Superior temporal gyrus (tissue), 1 donor: ENCODE data around the gene ZNF248.

Experiments used
- DNase-seq: peaks from one replicate; pipeline ENCODE4 v3.0.0-alpha.2; 2016; ENCODE audit errors: extremely low spot score

Gene ZNF248

DNA sequence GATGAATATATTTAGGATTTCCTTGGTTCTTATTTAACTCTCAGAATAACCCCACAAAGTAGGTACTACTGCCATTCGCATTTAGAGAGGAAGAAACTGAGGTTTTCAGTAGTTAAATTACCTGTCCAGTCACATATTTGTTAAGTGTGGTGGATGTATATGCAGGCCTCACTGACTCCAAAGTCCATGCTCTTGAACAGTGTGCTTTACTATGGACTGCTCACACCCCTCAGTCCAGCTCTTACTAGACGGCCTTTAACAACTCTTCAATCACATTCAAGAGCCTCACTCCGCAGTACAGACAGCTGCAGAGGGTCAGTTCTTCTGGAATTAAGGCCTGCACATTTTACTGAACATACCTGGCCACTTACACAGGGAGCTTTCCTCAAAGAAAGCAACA lies 36.2 kb downstream of the ZNF248 start:
- no peak for DNase-seq

DNA sequence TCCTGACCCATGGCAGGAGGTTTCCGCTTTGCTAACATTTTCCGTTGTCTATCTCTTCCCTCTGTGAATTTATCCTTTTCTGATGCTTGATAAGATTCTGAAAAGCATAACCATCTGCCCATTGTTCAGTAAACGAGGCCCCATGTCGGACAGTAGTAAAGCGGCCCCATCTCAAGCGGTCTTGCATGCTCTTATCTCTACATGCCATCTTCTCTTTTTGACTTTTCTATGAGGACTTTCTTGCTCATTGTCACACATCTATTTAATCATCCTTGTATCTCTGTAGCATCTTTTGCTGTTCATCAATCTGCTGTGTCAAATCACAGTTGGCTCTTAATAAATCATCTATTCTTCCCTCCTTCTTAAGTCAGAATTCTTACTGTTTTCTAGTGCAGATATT lies 37.6 kb downstream of the ZNF248 start:
- no peak for DNase-seq

DNA sequence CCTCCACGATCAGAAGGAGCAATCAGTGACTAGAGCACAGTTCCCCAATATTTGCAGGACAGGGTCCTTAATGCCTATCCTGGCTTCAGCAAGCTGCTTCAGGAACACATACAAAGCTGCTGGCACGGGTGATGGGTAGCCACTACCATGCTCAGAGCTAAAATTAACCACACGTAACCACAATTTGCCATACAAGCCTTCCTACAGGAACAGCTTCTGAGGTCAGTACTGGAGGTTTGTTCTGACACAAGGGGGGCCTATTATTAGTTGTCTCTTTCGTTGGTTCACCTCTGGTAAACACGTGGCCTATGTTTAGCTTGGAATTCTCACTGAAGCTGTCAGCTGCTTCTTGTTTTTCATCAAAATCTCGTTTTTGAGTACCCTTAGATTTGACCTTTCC lies 41.1 kb downstream of the ZNF248 start:
- DNase-seq = no peak

DNA sequence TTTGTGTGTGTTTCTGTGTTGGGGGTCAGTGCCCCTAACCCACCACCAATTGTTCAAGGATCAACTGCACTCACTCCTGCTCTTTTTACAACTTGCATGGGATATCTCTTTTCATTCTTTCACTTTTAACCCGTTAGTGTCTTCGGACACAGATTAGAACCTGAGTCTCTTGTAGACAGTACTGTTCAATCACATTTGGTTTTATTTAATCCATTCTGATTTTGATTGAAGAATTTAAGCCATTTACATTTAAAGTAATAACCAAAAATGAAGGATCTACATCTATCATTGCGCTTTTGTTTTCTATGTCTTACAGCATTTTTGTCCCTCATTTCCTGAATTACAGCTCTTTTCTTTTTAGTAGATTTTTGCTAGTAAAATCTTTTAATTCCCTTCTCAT lies 43.6 kb downstream of the ZNF248 start:
- no peak for DNase-seq

DNA sequence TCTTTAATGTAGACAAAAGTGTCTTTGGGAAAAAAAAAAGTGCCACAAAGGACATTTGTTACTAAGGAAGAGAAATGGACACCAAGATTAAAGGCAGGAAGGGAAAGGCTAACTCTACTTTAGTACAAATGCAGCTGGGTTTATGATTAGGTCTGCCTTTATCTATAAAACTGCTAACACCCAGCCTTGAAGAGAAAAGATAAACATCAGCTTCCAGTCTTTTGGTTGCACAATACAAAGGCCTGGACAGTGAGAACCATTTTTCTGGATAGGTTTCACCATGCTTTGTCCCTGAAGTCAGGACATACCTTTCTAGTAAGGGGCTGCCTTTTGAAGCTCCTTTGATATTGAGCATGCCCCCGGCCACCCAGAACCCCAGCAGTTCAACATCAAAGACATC lies 45.1 kb downstream of the ZNF248 start:
- DNase-seq = no peak

DNA sequence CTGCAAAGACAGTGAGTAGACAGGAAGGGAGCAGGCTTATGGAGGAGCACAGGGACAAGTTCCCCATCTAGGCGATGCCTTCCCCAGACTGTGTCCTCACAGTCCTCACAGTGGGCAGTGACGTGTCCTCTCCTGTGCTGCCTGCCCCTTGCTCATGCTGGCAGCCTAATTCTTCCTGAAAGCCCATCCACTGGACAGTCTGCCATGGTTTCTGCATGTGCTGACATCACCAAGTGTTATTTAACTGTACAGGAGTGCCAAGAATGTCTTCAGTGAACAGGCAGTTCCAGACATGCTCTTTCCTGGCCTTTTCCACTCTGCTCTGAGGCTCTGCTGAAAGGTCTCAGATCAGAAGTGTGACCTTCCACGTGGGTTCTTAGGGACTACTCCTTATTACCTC lies 54.1 kb downstream of the ZNF248 start:
- no peak for DNase-seq

DNA sequence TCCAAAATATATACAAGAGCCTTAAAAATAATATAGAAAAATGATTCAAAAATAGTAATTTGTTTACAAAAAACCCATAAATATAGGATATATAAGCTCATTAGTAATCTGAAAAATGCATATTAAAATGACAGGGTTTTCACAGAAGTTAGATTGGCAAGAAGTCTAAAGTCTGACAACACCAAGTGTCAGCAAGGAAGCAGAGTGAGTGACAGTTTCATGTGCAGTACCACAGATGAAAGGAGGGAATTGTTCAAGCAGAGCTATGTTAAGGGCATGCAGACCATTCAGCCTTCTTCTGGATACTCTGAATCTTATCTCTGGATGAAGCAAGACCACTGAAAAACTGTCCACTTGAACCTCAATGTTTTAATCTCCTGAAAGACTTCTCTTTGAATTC lies 55.9 kb downstream of the ZNF248 start:
- no peak for DNase-seq

DNA sequence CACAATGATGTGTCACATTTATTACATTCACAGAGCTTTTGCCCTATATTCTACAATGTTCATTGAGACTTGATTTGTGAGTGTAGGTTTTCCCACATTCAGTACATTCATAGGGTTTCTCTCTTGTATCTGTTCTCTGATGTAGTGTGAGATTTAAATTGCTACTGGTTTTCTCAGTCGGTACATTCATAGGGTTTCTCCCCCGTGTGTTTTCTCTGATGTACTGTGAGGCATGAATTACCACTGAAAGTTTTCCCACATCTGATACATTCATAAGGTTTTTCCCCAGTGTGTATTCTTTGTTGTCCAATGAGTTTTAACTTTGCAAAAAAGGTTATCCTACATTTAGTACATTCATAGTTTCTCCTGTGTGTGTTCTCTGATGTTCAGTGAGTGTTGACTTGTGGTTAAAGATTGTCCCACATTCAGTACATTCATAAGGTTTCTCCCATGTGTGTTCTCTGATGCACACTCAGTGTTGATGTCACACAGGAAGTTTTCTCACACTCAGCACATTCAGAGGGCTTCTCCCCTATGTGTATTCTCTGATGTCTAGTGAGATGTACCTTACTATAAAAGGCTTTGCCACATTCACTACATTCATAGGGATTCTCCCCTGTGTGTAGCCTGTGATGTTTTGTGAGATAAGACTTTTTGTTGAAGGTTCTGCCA lies 63.0 kb downstream of the ZNF248 start:
- DNase-seq = no peak

DNA sequence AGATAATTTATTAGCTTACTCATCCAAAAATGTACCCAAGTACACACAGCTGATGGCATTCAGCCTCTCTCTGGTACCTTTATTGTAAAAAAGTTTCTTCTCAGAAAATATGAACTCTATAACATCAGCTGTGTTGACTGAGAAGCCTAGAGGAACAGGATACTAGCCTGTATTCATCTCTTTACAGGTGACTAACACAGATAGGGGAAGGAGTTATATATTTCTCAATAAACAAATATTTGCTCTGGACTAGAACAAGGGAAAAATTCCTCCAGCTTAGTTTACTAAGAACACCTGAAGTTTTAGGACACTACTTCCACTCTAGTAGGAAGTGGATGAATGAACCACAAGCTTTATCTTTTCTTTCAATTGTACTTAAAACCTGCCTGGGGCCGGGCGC lies 67.8 kb downstream of the ZNF248 start:
- no peak for DNase-seq

DNA sequence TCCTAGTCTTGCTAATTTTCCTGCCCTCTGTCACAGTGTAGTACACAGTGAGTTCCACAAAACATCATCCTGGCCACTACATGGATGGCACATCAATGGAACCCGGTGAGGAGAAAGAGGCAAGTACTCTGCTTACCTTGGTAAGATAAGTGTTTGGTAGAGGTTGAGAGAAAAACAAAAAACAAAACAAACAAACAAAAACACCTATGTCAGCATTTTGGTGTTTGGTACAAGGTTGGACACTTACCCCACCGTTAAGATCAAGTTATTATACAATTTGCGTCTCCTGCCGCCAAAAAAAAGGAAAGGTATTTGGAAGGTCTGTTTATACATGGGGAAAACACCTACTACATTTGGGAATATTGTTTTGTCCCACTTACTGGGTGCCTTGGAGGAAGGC lies 72.7 kb downstream of the ZNF248 start:
- DNase-seq = no peak

DNA sequence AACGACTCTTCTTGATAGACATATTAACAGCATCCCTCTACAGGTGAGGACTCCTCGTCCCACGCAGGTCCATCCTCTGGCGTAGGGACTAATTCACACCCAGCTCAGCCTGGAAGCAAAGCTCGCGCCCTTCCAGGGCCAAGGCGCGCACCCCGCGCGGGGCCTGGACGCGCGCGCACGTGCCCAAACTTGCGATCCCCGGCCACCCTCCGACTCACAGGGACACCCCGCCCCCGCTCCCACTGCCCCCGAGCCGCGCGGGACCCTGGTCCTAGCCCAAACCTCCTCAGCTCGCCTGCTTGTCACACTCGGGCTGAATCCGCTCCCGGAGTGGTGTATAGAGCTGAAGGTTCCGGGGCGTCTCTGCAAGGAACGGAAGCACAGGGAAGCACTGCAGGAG lies 76.9 kb downstream of the ZNF248 start:
- no peak for DNase-seq

DNA sequence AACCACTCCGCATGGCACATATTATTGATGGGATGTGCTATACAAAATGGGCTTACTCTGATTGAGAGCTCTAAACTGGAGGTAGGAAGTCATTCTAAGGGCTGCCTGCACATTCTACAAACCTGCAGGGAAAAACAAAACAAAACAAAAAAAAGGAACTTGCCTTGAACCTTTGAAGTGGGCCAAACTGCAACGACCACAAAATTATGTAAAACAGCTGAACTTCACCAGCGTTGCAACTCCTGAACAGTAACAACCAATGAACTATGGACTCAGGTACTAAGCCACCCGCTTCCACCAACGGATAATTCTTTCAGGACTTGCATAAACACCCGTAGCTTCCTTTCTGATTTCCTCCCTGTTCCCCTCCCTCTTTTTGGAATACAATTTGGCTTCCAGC lies 80.4 kb downstream of the ZNF248 start:
- DNase-seq = no peak

DNA sequence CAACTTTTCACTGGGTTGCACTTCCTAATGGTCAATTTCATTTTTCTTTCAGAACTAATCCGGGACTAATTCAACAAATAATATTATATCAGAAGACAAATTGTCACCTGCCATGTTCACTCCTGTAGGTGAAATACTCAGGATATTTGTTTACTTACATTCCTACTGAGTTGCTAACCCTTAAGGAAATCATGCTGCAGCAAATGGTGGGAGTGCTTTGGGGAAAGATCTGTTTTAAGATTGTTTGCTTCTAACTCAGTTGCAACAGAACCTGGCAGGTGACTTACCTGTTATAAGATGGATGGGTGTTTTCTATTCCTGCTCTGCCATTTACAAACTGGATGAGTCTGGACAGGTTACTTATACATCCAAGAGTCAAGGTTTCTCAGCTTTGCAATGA lies 81.8 kb downstream of the ZNF248 start:
- no peak for DNase-seq

DNA sequence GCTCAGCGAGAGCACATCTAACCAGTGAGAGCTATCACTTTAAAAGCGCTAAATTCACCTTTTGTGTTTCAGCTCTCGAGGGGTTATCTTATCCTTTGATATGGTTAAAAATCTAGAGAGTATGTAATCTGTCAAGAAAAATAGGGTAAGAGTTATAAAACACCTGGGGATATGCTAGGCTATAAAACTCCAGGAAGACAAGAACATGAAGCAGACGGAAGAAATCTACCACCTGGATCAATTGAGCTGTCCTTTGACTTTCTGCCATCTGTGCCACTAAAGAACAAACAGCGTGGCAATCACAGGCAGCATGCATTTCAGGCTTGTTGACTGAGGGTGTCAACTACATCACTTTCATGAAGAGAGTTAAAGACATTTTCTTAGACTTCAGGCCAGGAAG lies 83.1 kb downstream of the ZNF248 start:
- DNase-seq = no peak

DNA sequence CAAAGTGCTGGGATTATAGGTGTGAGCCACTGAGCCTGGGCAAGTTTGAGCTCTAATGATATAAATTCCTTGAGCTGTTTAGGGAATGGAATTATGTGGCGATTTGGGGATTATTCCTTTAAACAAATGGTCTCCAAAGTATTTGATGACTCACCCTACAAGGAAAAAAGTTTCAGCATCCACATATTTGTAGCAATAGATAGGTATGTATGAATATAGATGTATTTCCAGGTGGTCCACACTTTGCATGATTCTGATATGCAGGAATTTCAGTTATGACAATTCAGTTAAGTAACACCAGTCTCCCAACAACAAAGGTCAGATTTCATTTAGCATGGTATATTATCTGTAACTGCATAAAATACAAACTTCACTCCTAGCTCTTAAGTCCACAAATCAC lies 92.2 kb downstream of the ZNF248 start:
- no peak for DNase-seq

DNA sequence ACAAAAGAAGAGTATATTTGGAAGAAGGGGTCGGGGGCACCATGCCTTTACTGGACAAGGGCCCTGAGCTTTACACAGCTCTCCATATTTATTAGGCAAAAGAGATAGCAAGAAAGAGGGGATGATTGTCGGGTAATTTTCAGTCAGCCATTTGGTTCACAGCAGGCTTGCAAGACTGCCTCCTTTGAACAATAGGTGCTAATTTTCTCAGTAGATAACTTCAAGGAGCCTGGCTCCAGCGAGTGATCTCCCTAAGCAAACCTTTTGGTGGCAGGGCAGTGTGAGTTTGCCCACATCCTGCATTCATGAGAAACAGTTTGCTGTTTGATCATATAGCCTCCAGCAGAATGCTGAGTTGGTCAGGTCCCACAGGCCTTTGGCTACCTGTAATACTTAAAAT lies 94.3 kb downstream of the ZNF248 start:
- DNase-seq = no peak

DNA sequence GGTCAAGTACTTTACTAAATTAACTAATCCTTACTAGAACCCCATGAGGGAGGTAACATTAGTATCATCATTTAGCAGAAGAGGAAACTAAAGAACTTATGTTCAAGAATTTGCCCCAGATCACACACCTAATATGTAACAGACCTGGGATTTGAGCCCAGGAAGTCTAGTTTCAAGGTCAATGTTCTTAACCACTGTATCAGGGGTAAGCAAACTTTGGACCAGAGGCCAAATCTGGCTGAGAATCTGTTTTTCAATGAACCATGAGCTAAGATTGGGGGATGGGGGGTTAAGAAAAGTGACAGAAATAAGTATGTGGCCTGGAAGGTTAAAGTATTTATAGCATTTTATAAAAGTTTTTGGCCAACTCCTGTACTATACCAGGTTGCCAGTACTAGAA lies 95.1 kb downstream of the ZNF248 start:
- no peak for DNase-seq

DNA sequence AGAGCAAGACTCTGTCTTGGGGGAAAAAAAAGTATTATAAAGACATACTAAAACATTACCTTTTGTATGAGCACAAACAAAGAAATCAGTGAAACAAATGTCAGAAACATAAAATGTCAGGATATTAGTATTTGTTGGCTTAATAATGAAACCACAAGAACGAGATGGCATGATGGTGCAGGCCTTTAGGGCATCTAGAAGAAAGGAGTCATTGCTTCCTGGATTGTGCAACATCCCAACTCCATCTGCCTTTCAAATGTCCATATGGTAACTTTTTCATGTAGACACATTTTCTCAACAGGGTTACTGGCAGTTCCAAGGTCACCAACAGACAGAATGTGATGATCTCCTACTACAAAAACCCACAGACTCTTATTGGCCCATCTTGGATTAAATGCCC lies 96.6 kb downstream of the ZNF248 start:
- no peak for DNase-seq

DNA sequence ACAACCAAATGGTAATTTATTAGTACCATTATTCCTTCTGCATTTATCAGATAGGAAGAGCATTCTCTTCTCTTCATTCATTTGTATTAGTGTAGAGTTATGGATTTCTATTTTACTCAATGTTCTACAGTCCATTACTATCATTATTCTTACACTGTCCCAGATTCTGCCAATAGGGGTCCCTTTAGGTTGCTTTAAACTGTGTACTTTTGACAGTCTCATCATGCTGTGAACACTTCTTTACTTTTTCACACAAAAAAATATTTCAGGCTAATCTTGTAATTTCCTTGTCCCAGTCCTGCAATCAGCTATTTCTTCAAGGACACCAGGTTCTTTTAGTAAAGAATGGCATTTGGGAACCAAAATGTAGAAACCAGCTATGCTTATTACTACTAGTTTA lies 99.3 kb downstream of the ZNF248 start:
- DNase-seq = no peak

DNA sequence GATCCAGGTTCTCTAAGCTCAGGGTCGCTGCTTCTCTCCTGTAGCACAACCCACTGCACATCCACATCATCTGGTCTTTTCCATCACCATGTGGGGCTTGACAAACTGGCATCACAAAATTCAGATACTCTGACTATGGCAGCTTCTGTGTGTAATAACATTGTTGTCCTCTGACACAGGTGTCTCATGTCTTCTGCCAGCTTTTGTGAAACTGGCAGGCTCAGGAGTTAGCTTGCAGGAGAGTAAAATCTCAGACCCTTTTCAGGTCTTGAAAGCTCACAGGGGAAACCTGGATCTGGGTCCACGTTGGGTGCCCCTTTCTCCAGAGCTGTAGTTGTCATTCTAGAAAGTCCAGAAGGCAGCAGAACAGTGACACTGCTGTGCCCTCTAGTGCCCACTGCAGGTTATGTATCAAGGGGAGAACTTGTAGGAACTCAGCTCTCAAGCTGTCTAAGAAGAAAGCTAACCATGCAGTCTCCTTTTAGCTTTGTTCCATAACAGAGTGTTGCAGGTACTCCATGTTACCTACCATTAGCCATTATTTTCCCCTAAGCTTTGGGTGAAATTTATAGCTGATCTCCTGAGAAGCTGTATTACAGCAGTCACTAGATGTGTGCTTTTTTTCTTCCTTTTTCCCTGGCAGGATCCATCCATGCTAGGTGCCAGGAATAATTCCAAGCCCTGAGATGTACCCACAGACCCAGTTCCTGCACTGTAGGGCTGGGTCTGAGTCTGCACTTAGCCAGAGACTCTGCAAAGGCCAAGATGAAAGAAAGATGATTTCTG lies 102.7 kb downstream of the ZNF248 start:
- DNase-seq = peak; percentile 44

DNA sequence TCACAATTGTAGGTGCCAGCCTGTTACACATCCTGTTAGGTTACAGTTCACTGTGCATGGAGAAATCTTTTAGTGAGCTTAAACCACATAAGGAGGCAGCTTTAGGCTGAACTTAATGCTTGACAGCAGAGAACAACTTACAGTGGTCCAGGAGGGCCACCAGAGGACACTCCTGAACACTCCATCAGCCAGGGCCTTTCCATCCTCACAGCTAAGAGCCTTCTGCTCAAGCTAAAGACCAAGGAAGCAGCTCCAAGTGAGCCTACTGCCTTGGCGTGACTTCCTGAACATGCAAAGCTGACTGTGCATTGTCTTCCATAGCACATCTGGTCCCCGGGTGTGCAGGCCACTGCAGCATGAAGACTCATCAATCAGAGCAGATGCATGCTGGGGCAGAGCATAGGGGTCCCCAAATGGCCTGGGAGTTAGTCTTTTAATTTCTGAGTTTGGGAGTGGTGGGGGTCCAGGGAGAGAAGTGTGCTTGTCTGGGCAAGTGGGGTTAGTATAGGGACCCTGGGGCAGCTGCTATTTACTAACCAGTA lies 105.0 kb downstream of the ZNF248 start:
- no peak for DNase-seq

DNA sequence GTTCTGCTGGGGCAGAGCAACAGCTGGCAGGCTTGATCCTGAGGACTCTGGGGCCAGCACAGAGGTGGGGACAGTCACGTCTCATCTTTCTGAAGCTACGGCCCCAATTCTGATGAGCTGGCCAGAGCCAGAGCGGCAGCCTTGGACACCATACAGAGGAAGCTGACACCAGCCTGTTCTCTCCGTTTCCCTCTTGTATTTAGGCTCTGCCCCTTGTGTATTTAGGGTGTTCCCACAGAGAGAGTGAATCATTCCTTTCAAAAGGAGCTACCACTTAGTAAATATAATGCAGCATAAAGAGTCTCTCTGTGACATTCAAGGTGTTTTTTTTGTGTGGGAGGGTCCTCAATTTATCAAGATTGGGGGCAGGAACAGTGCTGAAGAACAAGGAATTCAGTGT lies 109.2 kb downstream of the ZNF248 start:
- no peak for DNase-seq

DNA sequence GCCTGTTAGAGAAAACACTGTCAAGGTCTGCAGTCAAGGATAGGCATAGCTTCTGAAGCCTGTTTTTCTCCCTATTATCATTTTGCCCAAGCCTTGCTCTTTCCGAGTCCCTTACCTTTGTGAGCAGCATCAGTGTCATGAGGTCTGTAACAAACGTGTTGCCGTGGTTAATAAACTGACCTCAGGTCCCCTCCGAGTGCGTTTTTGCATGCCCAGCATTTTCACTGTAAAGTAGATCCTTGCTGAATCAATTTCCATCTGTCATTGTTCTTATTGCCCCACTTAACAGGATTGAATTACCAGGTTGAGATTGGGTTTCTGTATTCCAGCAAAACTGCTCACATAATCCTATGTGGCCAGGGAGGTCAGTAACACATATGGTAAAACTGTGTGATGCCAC lies 110.3 kb downstream of the ZNF248 start:
- DNase-seq = no peak
